Sigmoid colon (tissue), 7 donors: ENCODE results near the gene SLC34A1. TPM values are rescaled to one million over a fixed set of nuclear protein-coding genes. Genes with fewer than 3 reads are reported as not detected.

Source experiments
- DNase-seq: peaks from one replicate; pipeline ENCODE4 v3.0.0-alpha.2; 2019
- H3K27ac ChIP-seq, 4 donors: fragments of 200-600 bp; sonication (generic); one replicate each; pipeline ENCODE4 v1.5.1; 2016 to 2019; ENCODE audit warnings: mild to moderate bottlenecking in 1 of 4
- H3K27me3 ChIP-seq, 3 donors: fragments of 200-600 bp; sonication (generic); one replicate each; pipeline ENCODE4 v1.5.1; 2019; ENCODE audit warnings: mild to moderate bottlenecking in 1 of 3
- H3K36me3 ChIP-seq, 4 donors: fragments of 200-600 bp; sonication (generic); one replicate each; pipeline ENCODE4 v1.5.1; 2016 to 2019
- H3K4me1 ChIP-seq, 4 donors: fragments of 200-600 bp; sonication (generic); one replicate each; pipeline ENCODE4 v1.5.1; 2017 to 2019
- H3K4me3 ChIP-seq, 4 donors: fragments of 200-600 bp; sonication (generic); one replicate each; pipeline ENCODE4 v1.5.1; 2017 to 2019; ENCODE audit warnings: mild to moderate bottlenecking in 2 of 4, moderate library complexity in 1 of 4
- H3K9me3 ChIP-seq, 4 donors: fragments of 200-600 bp in 3 of 4; sonication (generic) in 3 of 4; one replicate each; pipeline versions ENCODE4 v1.5.1 to v1.6.1; 2013 to 2019
- EP300 ChIP-seq, 4 donors: sonication (generic); formaldehyde crosslinking; IDR thresholded peaks; one replicate each; pipeline ENCODE4 v1.6.1; 2017; ENCODE audit warnings: antibody characterized with exemption in 4 of 4
- POLR2A ChIP-seq, 2 donors: fragments of 450-650 bp; IDR thresholded peaks; one replicate each; pipeline ENCODE4 v1.6.1; 2016; ENCODE audit warnings: antibody characterized with exemption in 2 of 2, mild to moderate bottlenecking in 2 of 2, moderate library complexity in 2 of 2
- POLR2AphosphoS5 ChIP-seq, 4 donors: sonication (generic); formaldehyde crosslinking; IDR thresholded peaks; one replicate each; pipeline ENCODE4 v1.6.1; 2017; ENCODE audit warnings: antibody characterized with exemption in 4 of 4
- WGBS, 2 donors: extraction: QIAGEN DNeasy Blood & Tissue Kit; methylation state at CpG; one replicate each; pipeline ENCODE4 v1.1.7; 2013; 5-methylcytosine and 5-hydroxymethylcytosine counted together
- intact Hi-C: fragments of 100-400 bp; cut with DNase I; formaldehyde crosslinking; loops from one replicate; pipeline ENCODE4 v1.15.1; 2023
- polyA plus RNA-seq, 3 donors: library from polyadenylated mRNA; stranded (reverse); fragments of 200-250 nt; gene quantifications; one replicate each; pipeline ENCODE4 v1.2.3, GENCODE V29; 2013
- total RNA-seq, 4 donors: library from RNA; depleted of rRNA; stranded (reverse); fragments of >200 nt; gene quantifications; one replicate each; pipeline ENCODE4 v1.1.0, GENCODE V29; 2016
- TF ChIP-seq, protein P1 (sequence below), 4 experiments: fragments of 450-650 bp in 3 of 4; fragments of 200-600 bp in 1 of 4; IDR thresholded peaks; one replicate each; pipeline ENCODE4 v1.5.1; 2016 to 2019; ENCODE audit warnings: antibody characterized with exemption in 4 of 4, mild to moderate bottlenecking in 3 of 4, moderate library complexity in 2 of 4
- donor health status: healthy with polysubstance abuse.
- donor health status: Bipolar disorder and iron deficiency.
- donor health status: healthy.

SLC34A1 gene
- total and polyA plus RNA-seq, 7 donors: 0.04 TPM; not detected in 6

GRCh38 chr5:177426566-177427210, 42.5 kb downstream of the SLC34A1 start, which contains the start of gene GRK6:
TSS of gene GRK6 (plus strand) at chr5:177426676. CDS start at chr5:177426846, 170 bp downstream.
- peak; percentile 81 for DNase-seq
- peaks cover 0 to 13% (median 4%) of the 10 kb centered on the region in 4 donors for H3K36me3 ChIP-seq
- H3K4me1 ChIP-seq: peaks cover 0 to 43% (median 35%) of the 10 kb centered on the region in 4 donors
- no peaks in the 10 kb centered on the region for H3K9me3 ChIP-seq
- TF ChIP-seq, protein P1, sequence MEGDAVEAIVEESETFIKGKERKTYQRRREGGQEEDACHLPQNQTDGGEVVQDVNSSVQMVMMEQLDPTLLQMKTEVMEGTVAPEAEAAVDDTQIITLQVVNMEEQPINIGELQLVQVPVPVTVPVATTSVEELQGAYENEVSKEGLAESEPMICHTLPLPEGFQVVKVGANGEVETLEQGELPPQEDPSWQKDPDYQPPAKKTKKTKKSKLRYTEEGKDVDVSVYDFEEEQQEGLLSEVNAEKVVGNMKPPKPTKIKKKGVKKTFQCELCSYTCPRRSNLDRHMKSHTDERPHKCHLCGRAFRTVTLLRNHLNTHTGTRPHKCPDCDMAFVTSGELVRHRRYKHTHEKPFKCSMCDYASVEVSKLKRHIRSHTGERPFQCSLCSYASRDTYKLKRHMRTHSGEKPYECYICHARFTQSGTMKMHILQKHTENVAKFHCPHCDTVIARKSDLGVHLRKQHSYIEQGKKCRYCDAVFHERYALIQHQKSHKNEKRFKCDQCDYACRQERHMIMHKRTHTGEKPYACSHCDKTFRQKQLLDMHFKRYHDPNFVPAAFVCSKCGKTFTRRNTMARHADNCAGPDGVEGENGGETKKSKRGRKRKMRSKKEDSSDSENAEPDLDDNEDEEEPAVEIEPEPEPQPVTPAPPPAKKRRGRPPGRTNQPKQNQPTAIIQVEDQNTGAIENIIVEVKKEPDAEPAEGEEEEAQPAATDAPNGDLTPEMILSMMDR (IDR thresholded peaks at IDR 0.05): no peak
- TF ChIP-seq EP300 (IDR thresholded peaks at IDR 0.05) (no peak), POLR2A (IDR thresholded peaks at IDR 0.05) (no peak), POLR2AphosphoS5 (IDR thresholded peaks at IDR 0.05) (no peak)
- WGBS, 2 donors: 1% methylated on average over 82 of the region's 82 CpGs
- no peaks in the 10 kb centered on the region for H3K27me3 ChIP-seq
- H3K4me3 ChIP-seq: peak within 1 kb of the TSS; percentile 73 to 92 (median 80)
- intact Hi-C loops: loop anchor here (2.0 kb wide), 2 partner anchors 28 to 72 kb away; no protein-coding TSS in a partner anchor
- peak within 1 kb of the TSS; percentile 90 to 95 (median 92) for H3K27ac ChIP-seq

DNA sequence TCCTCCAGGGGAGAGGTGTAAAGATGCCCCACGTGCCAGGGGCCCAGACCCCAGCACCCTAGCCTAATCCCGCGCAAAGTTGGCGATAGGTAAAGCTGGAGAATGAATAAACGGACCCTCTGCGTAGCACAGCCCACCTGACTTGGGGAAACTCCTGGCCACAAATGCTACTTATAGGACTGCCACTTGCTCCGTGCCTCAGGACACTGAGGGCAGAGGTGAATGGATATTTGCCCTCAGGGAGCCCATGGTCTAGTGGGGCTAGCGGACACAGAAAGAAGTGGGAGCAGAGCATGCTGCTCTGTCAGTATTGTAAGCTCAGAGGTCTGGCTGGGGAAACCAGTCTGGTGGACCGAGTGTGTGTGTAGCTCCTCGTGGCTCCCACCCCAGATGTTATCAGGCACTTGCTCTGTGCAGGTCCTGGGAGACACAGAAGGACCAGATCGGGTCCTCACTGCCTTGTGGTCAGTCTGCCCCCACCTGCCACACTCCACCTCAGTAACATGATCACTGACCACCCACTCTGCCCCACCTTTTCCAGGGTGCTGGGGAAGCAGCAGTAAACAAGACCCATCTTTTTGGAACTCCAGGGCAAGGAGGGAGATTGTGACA, 43.1 kb downstream of the SLC34A1 start:
- Histone ChIP-seq H3K36me3 (peaks cover 0 to 20% (median 8%) of the 10 kb centered on the region in 4 donors), H3K4me1 (peaks cover 0 to 43% (median 38%) of the 10 kb centered on the region in 4 donors), H3K4me3 (peak overlapping the region; percentile 73 to 92 (median 80)), H3K27me3 (no peaks in the 10 kb centered on the region), H3K9me3 (no peaks in the 10 kb centered on the region), H3K27ac (peak overlapping the region; percentile 86 to 93 (median 89))
- intact Hi-C loops: loop anchor here (2.0 kb wide), 2 partner anchors 27 to 71 kb away; no protein-coding TSS in a partner anchor
- TF ChIP-seq POLR2A (IDR thresholded peaks at IDR 0.05) (no peak), EP300 (IDR thresholded peaks at IDR 0.05) (no peak), POLR2AphosphoS5 (IDR thresholded peaks at IDR 0.05) (no peak)
- TF ChIP-seq, protein P1 (IDR thresholded peaks at IDR 0.05): no peak
- no peak for DNase-seq
- 8 to 9% methylated on average over 11 of the region's 11 CpGs for WGBS, 2 donors

DNA sequence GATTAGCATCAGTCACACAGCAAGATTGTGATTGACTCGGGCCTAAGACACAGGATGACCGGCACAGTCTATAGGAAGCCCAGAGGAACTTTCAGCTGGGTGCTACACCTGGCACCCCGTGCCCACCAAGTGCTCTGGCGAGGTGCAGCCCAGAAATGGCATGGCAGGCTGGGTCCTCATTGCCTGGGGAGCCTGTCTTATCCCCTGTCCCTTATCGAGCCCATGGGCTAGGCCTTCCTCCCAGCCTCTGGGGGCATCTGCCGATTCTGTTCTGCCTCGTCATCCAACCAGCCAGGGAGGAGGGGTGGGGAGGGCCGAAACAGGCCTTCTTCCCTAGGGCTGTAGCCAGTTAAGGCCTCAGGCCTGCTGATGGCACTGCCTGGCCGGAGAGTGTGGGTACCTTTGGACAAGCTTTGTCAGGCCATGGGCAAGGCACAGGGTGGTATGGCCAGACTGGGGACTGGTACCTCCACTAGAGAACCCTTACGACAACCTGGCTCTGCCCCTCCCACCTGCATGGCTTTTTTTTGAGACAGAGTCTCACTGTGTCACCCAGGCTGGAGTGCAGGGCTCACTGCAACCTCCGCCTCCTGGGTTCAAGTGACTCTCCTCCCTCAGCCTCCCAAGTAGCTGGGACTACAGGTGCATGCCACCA, 43.8 kb downstream of the SLC34A1 start:
- TF ChIP-seq, protein P1 (IDR thresholded peaks at IDR 0.05): no peak
- TF ChIP-seq POLR2AphosphoS5 (IDR thresholded peaks at IDR 0.05) (no peak), POLR2A (IDR thresholded peaks at IDR 0.05) (no peak), EP300 (IDR thresholded peaks at IDR 0.05) (no peak)
- Histone ChIP-seq H3K36me3 (peaks cover 2 to 27% (median 15%) of the 10 kb centered on the region in 4 donors), H3K4me1 (peaks cover 0 to 45% (median 42%) of the 10 kb centered on the region in 4 donors), H3K9me3 (no peaks in the 10 kb centered on the region), H3K27ac (peak overlapping the region; percentile 86 to 93 (median 89)), H3K27me3 (no peaks in the 10 kb centered on the region), H3K4me3 (peak overlapping the region in 1 of 4 donors; percentile 85)
- intact Hi-C loops: loop anchor here (2.0 kb wide), 2 partner anchors 27 to 71 kb away; no protein-coding TSS in a partner anchor
- DNase-seq: no peak
- WGBS, 2 donors: 54 to 74% methylated on average over 11 of the region's 11 CpGs

- no peak for DNase-seq
- H3K4me3 ChIP-seq: no peak overlapping the region
- no peak for TF ChIP-seq POLR2AphosphoS5 (IDR thresholded peaks at IDR 0.05)
- TF ChIP-seq EP300 (IDR thresholded peaks at IDR 0.05): no peak
- TF ChIP-seq, protein P1 (IDR thresholded peaks at IDR 0.05): no peak
- TF ChIP-seq POLR2A (IDR thresholded peaks at IDR 0.05): no peak
- peaks cover 9 to 33% (median 22%) of the 10 kb centered on the region in 4 donors for H3K36me3 ChIP-seq
- no peaks in the 10 kb centered on the region for H3K27me3 ChIP-seq
- H3K9me3 ChIP-seq: no peaks in the 10 kb centered on the region
- peak overlapping the region in 3 of 4 donors; percentile 15 to 88 (median 86) for H3K27ac ChIP-seq
- 69 to 83% methylated on average over 10 of the region's 10 CpGs for WGBS, 2 donors
- peaks cover 0 to 45% (median 42%) of the 10 kb centered on the region in 4 donors for H3K4me1 ChIP-seq
- intact Hi-C loops: no loop called here
Measured at GRCh38 chr5:177428574-177429217, 44.5 kb downstream of the SLC34A1 start.
